IPS-15b (cell line): Measurements from ENCODE around the gene ID3.

Experiments
- H3K27me3 ChIP-seq: one replicate; pipeline ENCODE4 v1.6.1; 2013; ENCODE audit warnings: low read length; ENCODE audit not compliant: control insufficient read depth, insufficient read depth
- H3K36me3 ChIP-seq: one replicate; pipeline ENCODE4 v1.6.1; 2013; ENCODE audit warnings: low read length; ENCODE audit not compliant: control insufficient read depth, insufficient read depth
- H3K4me1 ChIP-seq: one replicate; pipeline ENCODE4 v1.6.1; 2013; ENCODE audit warnings: mild to moderate bottlenecking, low read length; ENCODE audit not compliant: control insufficient read depth, insufficient read depth
- H3K4me3 ChIP-seq: one replicate; pipeline ENCODE4 v1.5.1; 2013; ENCODE audit warnings: low read depth, low read length
- H3K9ac ChIP-seq: one replicate; pipeline ENCODE4 v1.6.1; 2013; ENCODE audit warnings: low read depth, mild to moderate bottlenecking, low read length
- H3K9me3 ChIP-seq: one replicate; pipeline ENCODE4 v1.6.1; 2013; ENCODE audit warnings: mild to moderate bottlenecking, low read length; ENCODE audit not compliant: control insufficient read depth, insufficient read depth

Gene ID3

DNA sequence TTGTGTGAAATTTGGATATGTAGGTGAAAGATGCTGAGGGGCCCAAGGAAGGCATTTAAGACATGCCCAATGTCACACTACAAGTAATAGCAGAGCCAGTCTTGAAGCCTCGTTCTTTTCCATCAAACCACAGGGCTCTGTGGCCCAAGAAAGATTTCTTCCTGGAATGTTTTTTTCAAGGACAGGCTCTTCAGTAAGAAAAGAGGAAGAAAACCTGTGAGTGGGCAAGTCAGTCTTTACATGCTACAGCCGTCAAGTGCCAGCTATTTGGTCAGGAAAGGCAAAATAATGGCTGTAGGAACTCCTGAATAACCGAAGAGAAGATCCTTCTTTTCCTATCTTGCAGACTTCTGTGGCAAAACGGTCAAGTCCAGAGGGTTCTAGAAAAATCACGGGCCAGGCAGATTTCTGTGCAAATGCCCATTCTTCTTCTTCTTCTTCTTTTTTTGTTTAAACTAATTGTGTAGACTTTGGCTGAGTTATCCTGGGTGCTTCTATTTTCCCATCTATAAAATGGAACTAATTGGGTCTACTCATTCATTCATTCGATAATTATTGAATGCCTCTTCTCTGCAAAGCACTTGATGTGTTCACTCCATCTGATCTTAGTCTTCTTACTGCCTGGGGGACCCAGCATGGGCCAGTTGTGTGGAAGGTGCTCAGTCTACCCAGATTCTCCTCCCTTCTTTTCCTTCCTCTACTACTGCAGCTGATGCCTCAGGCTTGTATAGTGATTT lies 1.9 kb upstream of the ID3 start:
- Histone ChIP-seq H3K9ac (no peak overlapping the region), H3K4me3 (no peak overlapping the region), H3K27me3 (peaks cover 44% of the 10 kb centered on the region), H3K9me3 (no peaks in the 10 kb centered on the region), H3K4me1 (peaks cover 38% of the 10 kb centered on the region), H3K36me3 (no peaks in the 10 kb centered on the region)

DNA sequence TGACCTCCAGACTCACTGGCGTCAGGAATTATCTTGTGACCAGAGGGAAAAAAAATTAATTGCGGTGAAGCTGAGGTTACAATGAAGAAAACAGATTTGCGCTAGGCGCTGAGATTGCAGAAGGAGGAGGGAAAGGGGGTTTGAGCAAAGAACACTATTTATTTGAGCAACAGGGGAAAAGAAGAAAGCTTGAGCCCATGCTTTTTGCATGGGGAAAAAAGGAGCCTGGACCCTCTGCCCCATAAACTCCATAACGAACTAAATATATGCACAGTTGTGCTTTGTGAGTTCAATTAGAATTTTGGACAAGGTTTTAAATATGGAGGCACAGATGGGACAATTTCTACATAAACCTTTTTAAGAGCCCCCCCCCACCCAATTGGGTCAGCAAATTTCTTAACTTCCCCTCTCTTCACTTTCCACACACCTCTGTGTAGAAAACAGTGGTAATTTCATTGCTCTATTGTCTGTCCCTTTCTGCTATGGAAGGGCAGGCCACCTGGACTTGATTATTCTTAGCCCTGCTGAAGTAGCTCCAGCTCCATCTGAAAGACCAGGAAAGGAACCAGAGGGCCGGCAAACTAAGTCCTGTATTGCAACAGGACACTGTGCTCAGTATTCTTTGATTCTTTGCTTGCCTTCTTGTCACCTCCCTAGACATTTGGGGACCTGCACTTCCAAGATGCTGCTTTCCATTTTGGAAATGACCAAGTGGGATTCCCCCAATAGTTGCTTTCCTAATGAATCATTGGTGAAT lies 862 bp upstream of the ID3 start:
- H3K4me3 ChIP-seq, result peak overlapping the region; percentile 65
- no peaks in the 10 kb centered on the region for H3K36me3 ChIP-seq
- H3K4me1 ChIP-seq, result peaks cover 41% of the 10 kb centered on the region
- H3K27me3 ChIP-seq, result peaks cover 44% of the 10 kb centered on the region
- no peaks in the 10 kb centered on the region for H3K9me3 ChIP-seq
- H3K9ac ChIP-seq, result peak overlapping the region; percentile 28

DNA sequence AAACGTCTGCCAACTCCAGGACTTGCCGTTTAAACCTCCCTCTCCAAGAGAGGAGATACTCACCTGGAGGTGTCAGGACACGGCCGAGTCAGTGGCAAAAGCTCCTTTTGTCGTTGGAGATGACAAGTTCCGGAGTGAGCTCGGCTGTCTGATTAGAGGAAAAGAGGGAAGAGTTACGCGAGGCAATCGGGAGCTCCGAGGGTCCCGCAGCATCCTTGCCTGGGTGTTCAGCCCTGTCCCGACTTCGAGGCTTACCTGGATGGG lies 497 bp downstream of the ID3 start:
- H3K9me3 ChIP-seq, result no peaks in the 10 kb centered on the region
- H3K36me3 ChIP-seq, result no peaks in the 10 kb centered on the region
- H3K4me1 ChIP-seq, result peaks cover 41% of the 10 kb centered on the region
- H3K9ac ChIP-seq, result peak overlapping the region; percentile 81
- peaks cover 48% of the 10 kb centered on the region for H3K27me3 ChIP-seq
- H3K4me3 ChIP-seq, result peak overlapping the region; percentile 63

DNA sequence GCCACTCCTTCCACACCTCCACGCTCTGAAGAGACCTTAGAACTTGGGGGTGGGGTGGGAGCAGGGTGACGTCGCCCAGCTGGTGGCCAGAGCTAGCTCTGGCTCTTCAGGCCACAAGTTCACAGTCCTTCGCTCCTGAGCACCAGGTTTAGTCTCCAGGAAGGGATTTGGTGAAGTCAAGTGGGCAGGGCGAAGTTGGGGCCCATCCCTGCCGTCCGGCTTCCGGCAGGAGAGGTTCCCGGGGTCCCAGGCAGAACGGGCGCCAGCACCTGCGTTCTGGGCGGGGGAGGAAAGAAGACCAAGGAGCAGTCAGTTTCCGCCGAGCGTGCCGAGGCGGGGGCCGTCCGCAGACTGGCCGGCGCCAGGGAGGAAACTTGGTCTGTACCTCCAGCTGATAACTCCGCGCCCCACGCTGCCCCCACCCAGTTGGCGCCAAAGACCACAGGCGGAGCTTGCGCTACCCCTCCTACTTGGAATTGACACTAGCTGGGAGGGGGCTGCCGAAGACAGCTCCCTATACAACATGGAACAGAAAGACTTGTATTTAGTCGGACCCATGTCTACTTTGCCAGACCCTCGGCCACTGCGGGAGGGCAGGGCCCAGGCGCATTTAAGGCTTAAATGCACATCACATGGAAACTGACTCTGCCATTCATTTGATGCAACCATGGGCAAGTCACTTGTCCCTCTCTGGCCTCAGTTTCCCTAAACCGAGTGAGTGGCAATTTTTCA lies 995 bp downstream of the ID3 start:
- Histone ChIP-seq H3K4me1 (peaks cover 41% of the 10 kb centered on the region), H3K36me3 (no peaks in the 10 kb centered on the region), H3K9ac (peak overlapping the region; percentile 81), H3K9me3 (no peaks in the 10 kb centered on the region), H3K4me3 (peak overlapping the region; percentile 63), H3K27me3 (peaks cover 49% of the 10 kb centered on the region)

DNA sequence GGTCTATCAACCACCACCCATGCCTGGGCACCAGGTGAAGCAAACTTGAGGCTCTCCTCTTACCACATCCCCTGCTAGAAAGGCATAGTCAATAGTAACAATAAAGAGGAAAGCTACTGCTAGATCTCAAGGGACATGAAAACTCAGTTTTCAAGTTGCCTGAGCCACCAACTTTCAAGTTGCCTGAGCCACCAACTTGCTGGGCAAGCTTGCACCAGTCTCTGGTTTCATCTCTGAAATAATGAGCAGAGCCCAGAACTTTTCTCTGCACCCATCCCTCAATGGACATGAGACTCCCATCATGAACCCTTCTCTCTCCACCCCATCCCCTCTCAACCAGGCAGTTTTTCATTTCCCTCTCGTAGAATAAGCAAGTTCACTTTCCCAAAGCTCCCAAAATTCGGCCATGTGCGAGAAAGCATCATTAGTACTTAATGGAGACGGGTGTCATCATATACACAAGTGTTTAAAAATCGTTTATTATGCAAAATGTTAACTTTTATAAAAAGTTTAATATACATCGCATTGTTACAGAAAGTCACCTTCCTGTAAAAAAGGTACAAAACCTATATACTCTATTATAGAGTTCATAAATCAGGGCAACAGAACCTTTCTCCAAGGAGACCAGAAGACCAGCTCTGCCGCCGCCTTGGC lies 1.7 kb downstream of the ID3 start:
- Histone ChIP-seq H3K9ac (peak overlapping the region; percentile 19), H3K4me1 (peaks cover 41% of the 10 kb centered on the region), H3K36me3 (no peaks in the 10 kb centered on the region), H3K27me3 (peaks cover 53% of the 10 kb centered on the region), H3K9me3 (no peaks in the 10 kb centered on the region), H3K4me3 (peak overlapping the region; percentile 63)

DNA sequence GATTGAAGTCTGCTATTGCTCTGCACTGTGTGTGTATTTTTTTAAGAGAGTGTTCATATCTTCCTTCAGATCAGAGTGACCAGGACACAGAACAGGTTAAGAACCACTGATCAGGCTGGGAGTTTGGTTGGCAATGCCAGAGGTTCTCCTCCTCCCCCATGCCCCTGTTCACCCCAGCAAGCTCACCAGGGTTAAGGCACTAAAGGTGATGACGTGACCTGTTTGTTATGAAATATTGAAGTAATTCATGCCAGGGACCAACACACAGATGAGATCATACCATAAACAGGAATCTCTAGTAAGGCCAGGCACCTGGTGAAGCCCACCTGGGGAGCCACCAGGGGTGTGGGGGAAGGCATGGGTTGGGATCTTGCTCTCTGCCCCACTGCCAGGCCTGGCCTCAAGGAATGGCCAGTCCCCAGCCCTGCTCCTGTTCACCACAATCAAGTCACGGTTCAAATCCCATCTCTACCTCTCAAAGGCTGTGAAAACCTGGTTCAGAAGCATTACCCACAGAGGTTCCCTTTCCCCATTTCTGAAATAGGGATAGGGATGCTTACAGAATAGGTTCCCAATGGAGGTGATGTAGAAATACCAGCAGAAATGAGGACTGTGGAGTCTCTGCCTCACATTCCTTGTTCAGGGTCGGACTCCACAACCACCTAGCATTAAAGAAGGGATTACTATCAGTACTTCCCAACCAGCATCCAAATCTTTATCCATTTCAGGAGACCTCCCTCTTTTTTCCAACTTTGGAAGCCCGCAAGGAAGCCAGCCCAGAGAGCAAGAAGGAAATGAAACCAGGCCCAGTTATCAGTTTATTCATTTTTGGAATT lies 2.4 kb downstream of the ID3 start:
- H3K27me3 ChIP-seq, result peaks cover 53% of the 10 kb centered on the region
- H3K9me3 ChIP-seq, result no peaks in the 10 kb centered on the region
- H3K4me3 ChIP-seq, result peak overlapping the region; percentile 63
- H3K4me1 ChIP-seq, result peaks cover 39% of the 10 kb centered on the region
- no peaks in the 10 kb centered on the region for H3K36me3 ChIP-seq
- H3K9ac ChIP-seq, result peak overlapping the region; percentile 0

DNA sequence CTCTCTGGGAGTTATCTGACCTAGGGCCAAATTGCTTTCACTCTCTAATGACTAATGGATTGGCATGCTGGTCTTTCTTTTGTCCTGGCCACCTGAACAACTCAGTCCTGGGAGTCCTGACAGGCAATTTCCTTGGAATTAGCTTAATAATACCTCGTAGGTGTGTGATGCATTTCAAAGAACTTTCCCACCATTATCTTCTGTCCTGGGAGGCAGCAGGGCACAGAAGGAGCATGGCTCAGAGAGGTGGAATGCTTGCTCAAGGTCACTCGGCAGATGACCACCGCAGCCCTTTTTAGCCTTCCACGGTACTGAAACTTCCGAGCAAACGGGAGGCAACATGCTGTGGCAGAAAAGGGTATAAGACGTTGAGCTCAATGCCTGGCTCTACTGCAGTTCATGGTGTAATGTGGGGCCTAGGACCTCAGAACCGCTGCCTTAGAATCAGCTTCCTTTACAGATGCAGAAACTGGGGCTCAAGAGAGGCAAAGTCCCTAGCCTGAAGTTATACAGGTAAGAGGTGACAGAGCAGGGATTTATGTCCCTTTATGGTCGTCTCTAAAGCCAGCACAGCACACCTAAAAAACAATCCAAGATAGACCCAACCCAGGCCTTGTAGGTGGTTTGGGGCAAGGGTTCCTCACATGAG lies 3.2 kb downstream of the ID3 start:
- peaks cover 32% of the 10 kb centered on the region for H3K4me1 ChIP-seq
- H3K9me3 ChIP-seq, result no peaks in the 10 kb centered on the region
- H3K9ac ChIP-seq, result peak overlapping the region; percentile 0
- no peaks in the 10 kb centered on the region for H3K36me3 ChIP-seq
- peaks cover 51% of the 10 kb centered on the region for H3K27me3 ChIP-seq
- peak overlapping the region; percentile 63 for H3K4me3 ChIP-seq

DNA sequence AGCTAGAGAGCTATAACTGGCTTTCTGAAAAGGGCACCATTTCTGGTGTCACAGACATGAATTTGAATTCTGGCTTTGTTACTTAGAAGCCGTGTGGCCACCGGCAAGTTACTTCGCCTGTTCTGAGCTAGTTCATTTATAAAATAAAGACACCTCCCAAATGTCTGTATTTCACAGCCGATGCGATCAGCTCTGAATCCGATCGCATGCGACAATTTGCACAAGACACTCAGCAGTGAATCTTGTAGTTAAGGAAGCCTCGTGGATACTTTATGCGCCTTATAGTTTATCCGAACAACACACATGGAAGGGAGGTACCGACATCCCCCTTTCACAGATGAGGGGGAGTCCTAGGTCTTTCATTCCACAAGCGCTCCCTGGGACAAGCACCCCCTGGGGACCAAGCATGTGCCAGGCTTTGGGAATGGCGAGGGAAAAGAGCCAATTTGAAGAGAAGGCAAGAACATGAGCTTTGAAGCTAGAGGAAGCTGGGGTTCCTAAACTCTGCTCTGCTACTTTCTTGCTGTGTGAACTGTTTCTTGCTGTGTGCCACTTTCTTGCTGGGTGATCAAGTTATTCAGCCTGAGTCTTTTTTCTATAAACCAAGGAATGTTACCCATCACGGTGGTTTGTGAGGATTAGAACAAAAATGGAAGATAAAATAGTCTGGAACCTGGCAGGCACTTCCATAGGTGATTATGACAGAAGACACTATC lies 3.9 kb downstream of the ID3 start:
- Histone ChIP-seq H3K27me3 (peaks cover 48% of the 10 kb centered on the region), H3K4me3 (peak overlapping the region; percentile 50)

DNA sequence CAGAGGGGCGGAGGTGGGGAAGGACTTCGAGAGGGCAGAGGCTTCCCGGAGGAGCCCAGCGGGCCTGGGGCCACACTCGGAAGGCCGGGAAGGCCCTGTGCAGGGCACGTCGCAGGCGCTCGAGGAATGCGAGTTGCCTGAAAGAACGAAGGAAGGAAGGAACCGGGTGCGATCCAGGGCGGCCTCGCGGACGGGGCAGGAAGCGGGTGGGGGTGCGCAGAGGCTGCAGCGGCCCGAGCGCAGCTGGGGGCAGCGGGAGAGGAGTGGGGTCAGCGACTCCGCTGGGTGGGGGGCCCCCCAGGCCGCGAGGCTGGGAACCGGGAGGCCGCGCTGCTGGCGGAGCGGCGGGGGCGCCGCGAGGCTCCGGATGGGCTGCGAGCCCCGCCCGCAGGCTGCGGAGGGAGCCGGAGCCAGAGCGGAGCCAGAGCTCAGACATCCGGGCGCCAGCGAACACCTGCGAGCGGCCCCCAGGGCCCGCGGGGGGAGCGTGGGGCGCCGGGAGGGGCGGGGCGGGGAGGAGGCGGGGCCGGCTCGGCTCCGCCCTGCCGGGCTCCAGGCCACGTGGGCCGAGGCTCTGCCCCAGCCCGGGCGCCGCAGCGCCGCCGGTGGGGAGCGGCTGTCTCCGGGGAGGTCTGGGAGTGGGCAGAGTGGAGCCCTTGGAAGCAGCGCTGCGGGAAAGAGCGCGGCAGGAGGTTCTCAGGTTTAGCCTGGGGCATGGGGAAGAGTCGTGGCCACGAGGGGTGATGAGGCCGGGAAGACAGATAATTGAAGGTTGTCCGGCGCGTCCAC lies 4.6 kb downstream of the ID3 start:
- Histone ChIP-seq H3K9ac (peak overlapping the region; percentile 85), H3K36me3 (no peaks in the 10 kb centered on the region), H3K4me3 (peak overlapping the region; percentile 66), H3K27me3 (peaks cover 44% of the 10 kb centered on the region), H3K9me3 (no peaks in the 10 kb centered on the region), H3K4me1 (peaks cover 25% of the 10 kb centered on the region)

More for the DNA sequence above, 3.9 kb downstream of the ID3 start:
- Histone ChIP-seq H3K4me1 (peaks cover 26% of the 10 kb centered on the region), H3K9me3 (no peaks in the 10 kb centered on the region), H3K36me3 (no peaks in the 10 kb centered on the region), H3K9ac (peak overlapping the region; percentile 47)

DNA sequence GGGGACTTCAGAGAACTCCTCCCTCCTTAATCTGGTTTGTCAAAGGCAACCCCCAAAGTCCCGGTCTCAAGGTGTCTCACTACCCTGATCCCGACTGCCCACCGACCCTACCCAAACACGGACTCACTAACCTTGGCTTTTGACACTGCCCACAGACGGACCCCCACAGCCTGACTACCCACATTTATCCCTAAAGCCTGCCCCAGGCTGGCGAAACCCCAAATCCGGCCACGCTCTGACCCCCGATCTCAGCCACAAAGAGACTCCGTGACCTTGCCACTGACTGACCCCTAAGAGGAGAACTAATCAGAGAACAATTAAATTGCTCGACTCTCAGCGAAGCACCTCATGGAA lies 5.2 kb downstream of the ID3 start:
- peaks cover 25% of the 10 kb centered on the region for H3K4me1 ChIP-seq
- H3K36me3 ChIP-seq, result no peaks in the 10 kb centered on the region
- H3K9me3 ChIP-seq, result no peaks in the 10 kb centered on the region
- peak overlapping the region; percentile 85 for H3K9ac ChIP-seq
- peaks cover 44% of the 10 kb centered on the region for H3K27me3 ChIP-seq
- H3K4me3 ChIP-seq, result peak overlapping the region; percentile 66
